Activated T-helper 1 cell treated with anti-CD3 and anti-CD28 coated beads, Interleukin-2, amount 50 U/mL, for 16 hours (primary cell): Measurements from ENCODE around the gene MAGT1.
"Not testable (repeated sequence)": the region's sequence is repeated elsewhere in the genome, so short reads cannot be mapped to it uniquely, and the experiment has no call there.

Experiments used
- DNase-seq, 2 donors: peaks; one replicate each; pipeline ENCODE4 v3.0.0-alpha.2; 2020; ENCODE audit warnings: low read depth in 1 of 2, low spot score in 1 of 2

MAGT1 gene

GRCh38 chrX:77894921-77895886 is at the start of gene MAGT1:
MAGT1 (minus strand) TSS chrX:77895435; CDS start chrX:77895410, 25 bp downstream.
- peak; percentile 62 to 84 for DNase-seq

GRCh38 chrX:77945031-77945430 is 49.8 kb upstream of the MAGT1 start:
- DNase-seq: not testable (repeated sequence)

- DNase-seq: no peak
These were observed 42.9 kb upstream of the MAGT1 start for GRCh38 chrX:77938083-77938680.

GRCh38 chrX:77937291-77937690 is 42.1 kb upstream of the MAGT1 start:
- no peak for DNase-seq

GRCh38 chrX:77936299-77936698 is 41.1 kb upstream of the MAGT1 start:
- no peak for DNase-seq

- DNase-seq: no peak
These were observed 40.7 kb upstream of the MAGT1 start for GRCh38 chrX:77935886-77936285.

GRCh38 chrX:77930581-77930980 is 35.3 kb upstream of the MAGT1 start:
- no peak for DNase-seq

GRCh38 chrX:77925764-77926163 is 30.5 kb upstream of the MAGT1 start:
- DNase-seq: no peak

- no peak for DNase-seq
These were observed 29.2 kb upstream of the MAGT1 start for GRCh38 chrX:77924320-77924859.

GRCh38 chrX:77922787-77923186 is 27.6 kb upstream of the MAGT1 start:
- DNase-seq: no peak

GRCh38 chrX:77919370-77919769 is 24.1 kb upstream of the MAGT1 start:
- not testable (repeated sequence) for DNase-seq

- DNase-seq: no peak
These were observed 23.3 kb upstream of the MAGT1 start for GRCh38 chrX:77918568-77918967.

GRCh38 chrX:77917294-77917933 is 22.2 kb upstream of the MAGT1 start:
- DNase-seq: no peak

- peak; percentile 73 to 85 for DNase-seq
These were observed 15.0 kb upstream of the MAGT1 start, which contains the start of gene ATP7A for GRCh38 chrX:77910108-77910840. ATP7A (plus strand) TSS chrX:77910693; CDS start chrX:77971642, 60,949 bp downstream.

GRCh38 chrX:77901506-77901905 is 6.3 kb upstream of the MAGT1 start:
- no peak for DNase-seq

- DNase-seq: no peak
These were observed 5.5 kb upstream of the MAGT1 start for GRCh38 chrX:77900688-77901087.

- peak in 1 of 2 donors; percentile 42 for DNase-seq
These were observed 4.0 kb upstream of the MAGT1 start, which contains the start of gene COX7B for GRCh38 chrX:77899081-77899828. COX7B (plus strand) TSS chrX:77899468; CDS start chrX:77899554, 86 bp downstream.

GRCh38 chrX:77893713-77894112 is 1.5 kb downstream of the MAGT1 start:
- no peak for DNase-seq

GRCh38 chrX:77892887-77893286 is 2.3 kb downstream of the MAGT1 start:
- no peak for DNase-seq

- not testable (repeated sequence) for DNase-seq
These were observed 13.8 kb downstream of the MAGT1 start for GRCh38 chrX:77881418-77881817.
